NCI-H226 (cell line): ENCODE results near the gene CANX.
"Not testable (repeated sequence)": the region's sequence is repeated elsewhere in the genome, so short reads cannot be mapped to it uniquely, and the experiment has no call there.

ENCODE experiments used
- DNase-seq: peaks from one replicate; pipeline ENCODE4 v3.0.0-alpha.2; 2015

CANX gene

GRCh38 chr5:179700401-179700918 is 1.7 kb downstream of the CANX start:
- peak; percentile 76 for DNase-seq

GRCh38 chr5:179716286-179716685 is 17.5 kb downstream of the CANX start:
- DNase-seq: no peak

GRCh38 chr5:179720222-179720621 is 21.5 kb downstream of the CANX start:
- DNase-seq: no peak

GRCh38 chr5:179724163-179724562 is 25.4 kb downstream of the CANX start:
- DNase-seq: no peak

- no peak for DNase-seq
These were observed 28.3 kb downstream of the CANX start for GRCh38 chr5:179727106-179727505.

GRCh38 chr5:179729303-179729702 is 30.5 kb downstream of the CANX start:
- no peak for DNase-seq

GRCh38 chr5:179729727-179730126 is 31.0 kb downstream of the CANX start:
- no peak for DNase-seq

- DNase-seq: no peak
These were observed 31.6 kb downstream of the CANX start for GRCh38 chr5:179730356-179730755.

GRCh38 chr5:179730852-179731251 is 32.1 kb downstream of the CANX start:
- no peak for DNase-seq

- DNase-seq: peak; percentile 72
These were observed 33.1 kb downstream of the CANX start for GRCh38 chr5:179731791-179732411.

GRCh38 chr5:179732412-179732917 is 33.7 kb downstream of the CANX start, which contains the start of gene MAML1:
Gene MAML1, plus strand, starts transcription at chr5:179732822. Its CDS starts 291 bp downstream, at chr5:179733113.
- peak; percentile 100 for DNase-seq

GRCh38 chr5:179732918-179733771 is 34.4 kb downstream of the CANX start:
- no peak for DNase-seq

GRCh38 chr5:179733772-179734126 is 35.0 kb downstream of the CANX start:
- DNase-seq: no peak

GRCh38 chr5:179734536-179735164 is 35.9 kb downstream of the CANX start:
- DNase-seq: no peak

GRCh38 chr5:179738742-179739141 is 40.0 kb downstream of the CANX start:
- no peak for DNase-seq

GRCh38 chr5:179744106-179744505 is 45.3 kb downstream of the CANX start:
- not testable (repeated sequence) for DNase-seq

- no peak for DNase-seq
These were observed 48.1 kb downstream of the CANX start for GRCh38 chr5:179746872-179747271.

GRCh38 chr5:179747811-179748210 is 49.0 kb downstream of the CANX start:
- DNase-seq: no peak

- no peak for DNase-seq
These were observed 51.2 kb downstream of the CANX start for GRCh38 chr5:179749857-179750508.

GRCh38 chr5:179753971-179754370 is 55.2 kb downstream of the CANX start:
- no peak for DNase-seq

GRCh38 chr5:179755022-179755421 is 56.3 kb downstream of the CANX start:
- no peak for DNase-seq

- no peak for DNase-seq
These were observed 60.2 kb downstream of the CANX start for GRCh38 chr5:179758955-179759354.
